Mesothelial cell of epicardium (in vitro differentiated cells): ENCODE results near the gene ZNF311. TPM values are rescaled to one million over a fixed set of nuclear protein-coding genes. Genes with fewer than 3 reads are reported as not detected.
"Not testable (repeated sequence)": the region's sequence is repeated elsewhere in the genome, so short reads cannot be mapped to it uniquely, and the experiment has no call there.

Experiments used
- DNase-seq, 2 experiments: peaks; one replicate each; pipeline ENCODE4 v3.0.0; 2021; ENCODE audit warnings: low spot score in 2 of 2; ENCODE audit not compliant: unreplicated experiment in 2 of 2
- H3K27ac Mint-ChIP-seq: 2 replicates; pipeline ENCODE4 v1.8.0; 2021; ENCODE audit warnings: mixed read lengths
- H3K27me3 Mint-ChIP-seq: 2 replicates; pipeline ENCODE4 v1.8.0; 2021; ENCODE audit warnings: low read depth, mixed read lengths
- H3K36me3 Mint-ChIP-seq: 2 replicates; pipeline ENCODE4 v1.8.0; 2021; ENCODE audit warnings: mixed read lengths
- H3K4me1 Mint-ChIP-seq: 2 replicates; pipeline ENCODE4 v1.8.0; 2021; ENCODE audit warnings: mixed read lengths
- H3K4me3 Mint-ChIP-seq: 2 replicates; pipeline ENCODE4 v1.8.0; 2021; ENCODE audit warnings: mild to moderate bottlenecking, moderate library complexity, mixed read lengths
- H3K9me3 Mint-ChIP-seq: 2 replicates; pipeline ENCODE4 v1.8.0; 2021; ENCODE audit warnings: mixed read lengths
- CTCF ChIP-seq: fragments of 200-600 bp; sonication (generic); IDR thresholded peaks from one replicate; pipeline ENCODE4 v1.5.0; 2021; ENCODE audit warnings: antibody characterized with exemption; ENCODE audit not compliant: unreplicated experiment
- total RNA-seq: library from RNA; stranded (reverse); gene quantifications from 3 replicates; pipeline ENCODE4 v1.2.1, GENCODE V29; 2021

The ZNF311 gene
- total RNA-seq, 1 donor from 2014 or later = 2.3 TPM

GRCh38 chr6:28978959-28979561 is 26.1 kb downstream of the ZNF311 start:
- TF ChIP-seq CTCF = no peak
- no peaks in the 10 kb centered on the region for H3K9me3 Mint-ChIP-seq
- H3K27ac Mint-ChIP-seq = no peak overlapping the region
- no peak for DNase-seq
- H3K4me1 Mint-ChIP-seq = peaks cover 48% of the 10 kb centered on the region
- H3K36me3 Mint-ChIP-seq = no peaks in the 10 kb centered on the region
- H3K4me3 Mint-ChIP-seq = no peak overlapping the region
- H3K27me3 Mint-ChIP-seq = peaks cover 4% of the 10 kb centered on the region

GRCh38 chr6:28978133-28978491 is 27.0 kb downstream of the ZNF311 start:
- Mint-ChIP-seq H3K4me1 (peaks cover 40% of the 10 kb centered on the region), H3K36me3 (no peaks in the 10 kb centered on the region), H3K4me3 (peak overlapping the region; percentile 77), H3K27me3 (peaks cover 4% of the 10 kb centered on the region), H3K9me3 (no peaks in the 10 kb centered on the region), H3K27ac (peak overlapping the region; percentile 87)
- DNase-seq = no peak
- TF ChIP-seq CTCF = no peak

GRCh38 chr6:28977341-28978132 is 27.6 kb downstream of the ZNF311 start:
- H3K9me3 Mint-ChIP-seq = no peaks in the 10 kb centered on the region
- no peak for DNase-seq
- peak overlapping the region; percentile 77 for H3K4me3 Mint-ChIP-seq
- H3K27me3 Mint-ChIP-seq = peaks cover 4% of the 10 kb centered on the region
- TF ChIP-seq CTCF = no peak
- H3K27ac Mint-ChIP-seq = peak overlapping the region; percentile 87
- H3K36me3 Mint-ChIP-seq = no peaks in the 10 kb centered on the region
- peaks cover 34% of the 10 kb centered on the region for H3K4me1 Mint-ChIP-seq

GRCh38 chr6:28976677-28977076 is 28.4 kb downstream of the ZNF311 start:
- Mint-ChIP-seq H3K4me3 (peak overlapping the region; percentile 77), H3K27ac (no peak overlapping the region), H3K36me3 (no peaks in the 10 kb centered on the region), H3K4me1 (peaks cover 34% of the 10 kb centered on the region), H3K27me3 (no peaks in the 10 kb centered on the region), H3K9me3 (no peaks in the 10 kb centered on the region)
- no peak for TF ChIP-seq CTCF
- DNase-seq = no peak

GRCh38 chr6:28974505-28974904 is 30.6 kb downstream of the ZNF311 start:
- Mint-ChIP-seq H3K4me3 (no peak overlapping the region), H3K27me3 (no peaks in the 10 kb centered on the region), H3K27ac (no peak overlapping the region), H3K9me3 (no peaks in the 10 kb centered on the region), H3K4me1 (peaks cover 23% of the 10 kb centered on the region), H3K36me3 (no peaks in the 10 kb centered on the region)
- no peak for DNase-seq
- TF ChIP-seq CTCF = no peak

- not testable (repeated sequence) for H3K27me3 Mint-ChIP-seq, H3K27ac Mint-ChIP-seq, H3K4me1 Mint-ChIP-seq, H3K4me3 Mint-ChIP-seq, DNase-seq, H3K36me3 Mint-ChIP-seq
- H3K9me3 Mint-ChIP-seq = peaks cover 32% of the 10 kb centered on the region
These were observed 35.1 kb downstream of the ZNF311 start for GRCh38 chr6:28970056-28970455.
